Stimulated activated CD4-positive, alpha-beta T cell treated with anti-CD3 and anti-CD28 coated beads, TNF-alpha, amount 100 ng/mL, for 4 hours (primary cell): ENCODE data around the gene SLC9A9.

Experiments used
- DNase-seq, 3 experiments: peaks; one replicate each; pipeline ENCODE4 v3.0.0-alpha.2; 2020; ENCODE audit warnings: low read depth in 3 of 3

SLC9A9 gene

GRCh38 chr3:143321058-143321769 is 527.1 kb downstream of the SLC9A9 start:
- no peak for DNase-seq

GRCh38 chr3:143315766-143316165 is 532.5 kb downstream of the SLC9A9 start:
- no peak for DNase-seq

- no peak for DNase-seq
These were observed 533.8 kb downstream of the SLC9A9 start for GRCh38 chr3:143314251-143315093.

GRCh38 chr3:143313893-143314188 is 534.4 kb downstream of the SLC9A9 start:
- no peak for DNase-seq

- no peak for DNase-seq
These were observed 535.0 kb downstream of the SLC9A9 start for GRCh38 chr3:143313025-143313892.

- no peak for DNase-seq
These were observed 537.2 kb downstream of the SLC9A9 start for GRCh38 chr3:143311096-143311495.

- no peak for DNase-seq
These were observed 538.6 kb downstream of the SLC9A9 start for GRCh38 chr3:143309705-143310104.

- DNase-seq: no peak
These were observed 540.6 kb downstream of the SLC9A9 start for GRCh38 chr3:143307613-143308183.

- no peak for DNase-seq
These were observed 541.9 kb downstream of the SLC9A9 start for GRCh38 chr3:143306407-143306806.

- no peak for DNase-seq
These were observed 545.6 kb downstream of the SLC9A9 start for GRCh38 chr3:143302638-143303171.

GRCh38 chr3:143301031-143301901 is 547.0 kb downstream of the SLC9A9 start:
- DNase-seq: no peak

GRCh38 chr3:143298886-143299535 is 549.3 kb downstream of the SLC9A9 start:
- DNase-seq: no peak

GRCh38 chr3:143298380-143298779 is 549.9 kb downstream of the SLC9A9 start:
- DNase-seq: no peak

GRCh38 chr3:143295201-143296080 is 552.8 kb downstream of the SLC9A9 start:
- DNase-seq: no peak

GRCh38 chr3:143294188-143294587 is 554.1 kb downstream of the SLC9A9 start:
- no peak for DNase-seq

- DNase-seq: no peak
These were observed 556.3 kb downstream of the SLC9A9 start for GRCh38 chr3:143291836-143292447.

GRCh38 chr3:143288944-143289343 is 559.3 kb downstream of the SLC9A9 start:
- no peak for DNase-seq

GRCh38 chr3:143287403-143287802 is 560.9 kb downstream of the SLC9A9 start:
- DNase-seq: no peak
